DND-41 (cell line): Measurements from ENCODE around the gene MAPK1.

ENCODE experiments used
- EZH2 ChIP-seq: IDR thresholded peaks from 3 replicates; pipeline ENCODE4 v1.6.1; 2012; ENCODE audit warnings: borderline replicate concordance, low read depth, mild to moderate bottlenecking, moderate library complexity, low read length, inconsistent platforms; ENCODE audit not compliant: severe bottlenecking
- TF ChIP-seq, protein P1 (sequence below): IDR thresholded peaks from 2 replicates; pipeline ENCODE4 v1.5.1; 2012; ENCODE audit warnings: borderline replicate concordance, low read length, moderate library complexity, mild to moderate bottlenecking; ENCODE audit not compliant: poor library complexity, severe bottlenecking; ENCODE audit errors: extremely low read depth

GRCh38 chr22:21800552-21801303 lies 66.7 kb downstream of the MAPK1 start:
- TF ChIP-seq, protein P1, sequence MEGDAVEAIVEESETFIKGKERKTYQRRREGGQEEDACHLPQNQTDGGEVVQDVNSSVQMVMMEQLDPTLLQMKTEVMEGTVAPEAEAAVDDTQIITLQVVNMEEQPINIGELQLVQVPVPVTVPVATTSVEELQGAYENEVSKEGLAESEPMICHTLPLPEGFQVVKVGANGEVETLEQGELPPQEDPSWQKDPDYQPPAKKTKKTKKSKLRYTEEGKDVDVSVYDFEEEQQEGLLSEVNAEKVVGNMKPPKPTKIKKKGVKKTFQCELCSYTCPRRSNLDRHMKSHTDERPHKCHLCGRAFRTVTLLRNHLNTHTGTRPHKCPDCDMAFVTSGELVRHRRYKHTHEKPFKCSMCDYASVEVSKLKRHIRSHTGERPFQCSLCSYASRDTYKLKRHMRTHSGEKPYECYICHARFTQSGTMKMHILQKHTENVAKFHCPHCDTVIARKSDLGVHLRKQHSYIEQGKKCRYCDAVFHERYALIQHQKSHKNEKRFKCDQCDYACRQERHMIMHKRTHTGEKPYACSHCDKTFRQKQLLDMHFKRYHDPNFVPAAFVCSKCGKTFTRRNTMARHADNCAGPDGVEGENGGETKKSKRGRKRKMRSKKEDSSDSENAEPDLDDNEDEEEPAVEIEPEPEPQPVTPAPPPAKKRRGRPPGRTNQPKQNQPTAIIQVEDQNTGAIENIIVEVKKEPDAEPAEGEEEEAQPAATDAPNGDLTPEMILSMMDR = no peak
- TF ChIP-seq EZH2 = no peak
